ENCODE measurements around the gene ENPEP.
A peak's percentile ranks its signal among the peaks of the same experiment; 100 is the strongest.

GRCh38 chr4:110516106-110516922 lies 40.4 kb downstream of the ENPEP start:
- peak; percentile 69 to 82 (median 76) for TF ChIP-seq CTCF (IDR thresholded peaks at IDR 0.05)
- no peak for TF ChIP-seq POLR2A (IDR thresholded peaks at IDR 0.05)
